ENCODE data around the gene G3BP2. TPM values are rescaled to one million over a fixed set of nuclear protein-coding genes. Genes with fewer than 3 reads are reported as not detected.

G3BP2 gene
- total and polyA plus RNA-seq, 2 of the 13 experiments (the other 11 are each of a cell fraction or from before 2014, with no cell fraction given) = 51.7 to 179 TPM

GRCh38 chr4:75658876-75659275, 14.3 kb downstream of the G3BP2 start:
- H3K4me2 ChIP-seq (ENCODE audit: low read depth, low read length) = no peak overlapping the region
- BruUV-seq (replicated peaks) = no TSS peak
- no peak for TF ChIP-seq ZNF737 (CRISPR knock-in tag; IDR thresholded peaks at IDR 0.05; ENCODE audit: borderline replicate concordance)
- TF ChIP-seq ZNF317 (CRISPR knock-in tag; IDR thresholded peaks at IDR 0.05) = no peak
- no peak for TF ChIP-seq ZNF644 (CRISPR knock-in tag; IDR thresholded peaks at IDR 0.05; ENCODE audit: low read depth)
- TF ChIP-seq JUNB (CRISPR knock-in tag; IDR thresholded peaks at IDR 0.05; ENCODE audit: borderline replicate concordance) = no peak
- no peak for TF ChIP-seq AGO1 (IDR thresholded peaks at IDR 0.05; ENCODE audit: low read depth, low read length, poor library complexity, severe bottlenecking)
- no peak for TF ChIP-seq MIXL1 (CRISPR knock-in tag; IDR thresholded peaks at IDR 0.05)
- no peak for TF ChIP-seq ZNF879 (CRISPR knock-in tag; IDR thresholded peaks at IDR 0.05)
- TF ChIP-seq ZGPAT (CRISPR knock-in tag; IDR thresholded peaks at IDR 0.05) = no peak
- TF ChIP-seq MXD4 (CRISPR knock-in tag; IDR thresholded peaks at IDR 0.05) = no peak
- TF ChIP-seq KAT7 (CRISPR knock-in tag; IDR thresholded peaks at IDR 0.05; ENCODE audit: borderline replicate concordance) = no peak
- no peak for TF ChIP-seq ZNF407 (CRISPR knock-in tag; IDR thresholded peaks at IDR 0.05; ENCODE audit: not compliant biosample characterization)
- TF ChIP-seq KLF16 (CRISPR knock-in tag; IDR thresholded peaks at IDR 0.05) = no peak
- no peak for TF ChIP-seq CEBPB (IDR thresholded peaks at IDR 0.05; ENCODE audit: borderline replicate concordance, low read depth, low read length)
- TF ChIP-seq PHF20 (CRISPR knock-in tag; IDR thresholded peaks at IDR 0.05) = no peak

More at GRCh38 chr4:75658876-75659275, 14.3 kb downstream of the G3BP2 start:
- Histone ChIP-seq H3K27me3 (ENCODE audit: control insufficient read depth in 1 of 2, insufficient read depth in 2 of 2, low read length in 2 of 2) (no peaks in the 10 kb centered on the region), H3K9me3 (ENCODE audit: low read length) (no peaks in the 10 kb centered on the region), H4K20me1 (ENCODE audit: insufficient read depth, low read length) (peaks cover 19% of the 10 kb centered on the region), H3K79me2 (ENCODE audit: insufficient read depth, low read length) (peaks cover 42% of the 10 kb centered on the region), H2AFZ (ENCODE audit: low read length) (no peak overlapping the region), H3K27ac (ENCODE audit: extremely low read length, insufficient read depth, low read length) (no peak overlapping the region), H3K36me3 (replicated peaks in 1 of 2; ENCODE audit: control insufficient read depth in 1 of 2, insufficient read depth in 2 of 2, low read length in 2 of 2) (peaks cover 10 to 56% of the 10 kb centered on the region in 2 experiments), H3K9ac (ENCODE audit: insufficient read depth, low read depth, low read length) (no peak overlapping the region), H3K4me3 (replicated peaks in 1 of 3; ENCODE audit: insufficient read depth in 1 of 3, low read depth in 2 of 3, low read length in 3 of 3) (no peak overlapping the region), H3K4me1 (ENCODE audit: insufficient read depth, low read length) (0 out of 2 replicates have a peak, but pooled peaks cover 4% of the 10 kb centered on the region)
- FAIRE-seq (no peak), ATAC-seq (no peak), DNase-seq (ENCODE audit: low spot score) (no peak)
- WGBS (ENCODE audit: low lambda C conversion rate) = 97% methylated on average over 4 of the region's 4 CpGs
- in situ Hi-C loops (cut with HindIII; ENCODE audit: extremely low pct_ligation_motif_present, low pct_unique_long_range_greater_than_20kb) (loop anchor here (10.0 kb wide), 1 partner anchor 46 kb away; no protein-coding TSS in a partner anchor), intact Hi-C loops (cut with micrococcal nuclease; ENCODE audit: unreplicated experiment) (no loop called here)
- ChIA-PET POLR2A (no interaction called here), CTCF (ENCODE audit: low intra/inter-chr PET ratio, low total read pairs) (no interaction called here)

Data from HepG2 (cell line).